Measurements from ENCODE around the gene TBX1.
A peak's percentile ranks its signal among the peaks of the same experiment; 100 is the strongest.

DNA sequence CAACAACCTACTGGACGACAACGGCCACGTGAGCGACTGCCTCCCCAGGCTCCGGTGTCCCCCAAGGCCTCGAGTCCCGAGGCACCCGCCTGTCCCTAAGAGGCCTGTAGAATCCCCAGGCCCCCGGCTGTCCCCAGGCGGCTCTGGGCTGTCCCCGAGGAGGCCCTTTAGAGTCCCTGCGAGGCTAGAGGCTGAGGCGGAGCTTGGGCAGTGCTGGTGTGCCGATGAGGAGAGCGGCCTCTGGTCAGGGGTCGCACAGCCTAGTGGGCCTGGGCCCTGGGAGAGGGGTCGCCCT, 3.7 kb downstream of the TBX1 start:
- TF ChIP-seq, protein P1, sequence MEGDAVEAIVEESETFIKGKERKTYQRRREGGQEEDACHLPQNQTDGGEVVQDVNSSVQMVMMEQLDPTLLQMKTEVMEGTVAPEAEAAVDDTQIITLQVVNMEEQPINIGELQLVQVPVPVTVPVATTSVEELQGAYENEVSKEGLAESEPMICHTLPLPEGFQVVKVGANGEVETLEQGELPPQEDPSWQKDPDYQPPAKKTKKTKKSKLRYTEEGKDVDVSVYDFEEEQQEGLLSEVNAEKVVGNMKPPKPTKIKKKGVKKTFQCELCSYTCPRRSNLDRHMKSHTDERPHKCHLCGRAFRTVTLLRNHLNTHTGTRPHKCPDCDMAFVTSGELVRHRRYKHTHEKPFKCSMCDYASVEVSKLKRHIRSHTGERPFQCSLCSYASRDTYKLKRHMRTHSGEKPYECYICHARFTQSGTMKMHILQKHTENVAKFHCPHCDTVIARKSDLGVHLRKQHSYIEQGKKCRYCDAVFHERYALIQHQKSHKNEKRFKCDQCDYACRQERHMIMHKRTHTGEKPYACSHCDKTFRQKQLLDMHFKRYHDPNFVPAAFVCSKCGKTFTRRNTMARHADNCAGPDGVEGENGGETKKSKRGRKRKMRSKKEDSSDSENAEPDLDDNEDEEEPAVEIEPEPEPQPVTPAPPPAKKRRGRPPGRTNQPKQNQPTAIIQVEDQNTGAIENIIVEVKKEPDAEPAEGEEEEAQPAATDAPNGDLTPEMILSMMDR (IDR thresholded peaks at IDR 0.05; ENCODE audit: control extremely low read depth in 1 of 3, insufficient read depth in 1 of 3, low read depth in 1 of 3, low read length in 3 of 3): no peak
- no peak for TF ChIP-seq MAFK (IDR thresholded peaks at IDR 0.05; ENCODE audit: low read depth, low read length)
- no peak for TF ChIP-seq SIN3A (conservative IDR thresholded peaks at IDR 0.05 in 1 of 2, IDR thresholded peaks at IDR 0.05 in 1 of 2; ENCODE audit: low read depth in 1 of 2, low read length in 2 of 2)
- TF ChIP-seq POLR2AphosphoS5 (IDR thresholded peaks at IDR 0.05; ENCODE audit: low read depth, low read length): no peak
- peak; percentile 44 for TF ChIP-seq EZH2 (IDR thresholded peaks at IDR 0.05; ENCODE audit: low read depth, low read length, severe bottlenecking)
- no peak for TF ChIP-seq POLR2A (IDR thresholded peaks at IDR 0.05; ENCODE audit: control extremely low read depth in 1 of 2, low read depth in 2 of 2, low read length in 2 of 2)
- TF ChIP-seq SRF (IDR thresholded peaks at IDR 0.05; ENCODE audit: low read depth, low read length): no peak
- TF ChIP-seq HDAC2 (IDR thresholded peaks at IDR 0.05; ENCODE audit: borderline replicate concordance in 1 of 2, low read depth in 2 of 2, low read length in 2 of 2): no peak
- TF ChIP-seq CBX8 (IDR thresholded peaks at IDR 0.05; ENCODE audit: borderline replicate concordance, low read depth, low read length): peak; percentile 10; the same call in 1 of the 2 replicates
